ENCODE results near the gene TCFL5.

The TCFL5 gene

GRCh38 chr20:62817975-62818591 is 43.5 kb downstream of the TCFL5 start:
- no peak overlapping the region for H3K4me3 ChIP-seq (ENCODE audit: low read depth, low read length)
- no peak for DNase-seq (ENCODE audit: low read depth)
- TF ChIP-seq CTCF (IDR thresholded peaks at IDR 0.05; ENCODE audit: low read depth, low read length, missing control alignments), result no peak

- DNase-seq (ENCODE audit: low read depth), result no peak
- TF ChIP-seq CTCF (IDR thresholded peaks at IDR 0.05; ENCODE audit: low read depth, low read length, missing control alignments), result no peak
- H3K4me3 ChIP-seq (ENCODE audit: low read depth, low read length), result no peak within 1 kb of the TSS
Measured at GRCh38 chr20:62816884-62817873, 44.4 kb downstream of the TCFL5 start, which contains the start of gene COL9A3. Gene COL9A3, plus strand, starts transcription at chr20:62817050. Its CDS starts 15 bp downstream, at chr20:62817065.

DNA sequence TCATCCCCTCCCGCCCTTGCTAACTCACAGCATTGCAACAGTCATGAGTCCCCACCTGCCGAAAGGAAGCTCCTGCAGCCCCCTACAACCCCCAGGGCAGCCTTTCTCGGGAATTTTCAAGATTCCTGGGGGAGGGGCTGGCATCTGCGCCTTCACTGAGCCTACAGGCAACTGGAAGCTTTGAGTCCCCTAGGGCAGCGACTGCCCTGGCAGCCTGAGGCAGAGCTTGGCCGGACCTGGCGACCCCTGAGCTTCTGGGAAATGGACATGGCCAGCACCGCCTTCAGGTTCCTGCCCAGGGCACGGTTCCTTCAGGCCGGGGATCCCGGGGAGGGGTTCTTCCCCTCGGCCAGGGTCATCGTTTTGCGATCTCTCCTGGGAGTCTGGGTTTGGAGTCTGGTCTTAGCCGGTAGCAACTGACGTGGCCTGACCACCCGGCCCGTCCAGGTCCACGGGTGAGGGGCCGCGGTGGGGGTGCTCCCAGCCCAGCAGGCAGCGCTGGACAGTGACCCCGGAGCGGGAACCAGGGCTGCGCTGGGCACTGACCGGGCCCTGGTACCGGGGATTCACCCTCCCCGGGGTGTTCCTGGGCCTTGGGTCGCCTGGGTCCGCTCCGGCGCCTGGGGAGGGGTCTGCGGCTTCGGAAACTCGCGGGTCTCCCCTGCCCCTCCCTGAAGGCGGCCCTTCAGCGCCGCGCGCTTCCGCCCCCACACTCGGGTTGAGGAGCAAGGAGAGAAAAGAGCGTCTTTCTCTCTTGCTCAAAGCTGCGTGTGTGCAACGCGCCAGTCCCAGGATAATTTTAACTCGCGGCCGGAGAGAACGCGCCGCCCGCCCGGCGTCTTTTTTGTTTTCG is 45.4 kb downstream of the TCFL5 start:
- DNase-seq (ENCODE audit: low read depth), result no peak
- H3K4me3 ChIP-seq (ENCODE audit: low read depth, low read length), result no peak overlapping the region
- no peak for TF ChIP-seq CTCF (IDR thresholded peaks at IDR 0.05; ENCODE audit: low read depth, low read length, missing control alignments)

GRCh38 chr20:62815066-62815991 is 46.3 kb downstream of the TCFL5 start:
- no peak for TF ChIP-seq CTCF (IDR thresholded peaks at IDR 0.05; ENCODE audit: low read depth, low read length, missing control alignments)
- H3K4me3 ChIP-seq (ENCODE audit: low read depth, low read length), result no peak overlapping the region
- DNase-seq (ENCODE audit: low read depth), result no peak

DNA sequence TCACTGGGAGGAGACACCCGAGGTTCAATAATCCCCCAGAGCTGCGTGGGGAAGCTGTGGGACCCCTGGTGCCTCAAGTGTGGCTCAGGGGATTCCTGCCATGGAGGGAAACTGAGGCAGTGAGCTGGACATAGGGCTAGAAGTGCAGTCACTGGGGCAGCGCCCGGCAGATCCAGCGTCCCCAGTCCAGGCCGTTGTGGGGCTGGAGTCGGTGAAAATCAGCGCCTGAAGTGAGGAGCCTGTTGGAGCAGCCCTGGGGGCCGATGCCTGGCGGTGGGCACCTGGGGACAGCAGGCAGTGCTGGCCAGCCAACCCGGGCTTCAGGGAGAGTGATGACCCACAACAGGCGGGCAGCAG is 46.9 kb downstream of the TCFL5 start:
- no peak for DNase-seq (ENCODE audit: low read depth)
- no peak overlapping the region for H3K4me3 ChIP-seq (ENCODE audit: low read depth, low read length)
- TF ChIP-seq CTCF (IDR thresholded peaks at IDR 0.05; ENCODE audit: low read depth, low read length, missing control alignments), result no peak
